ENCODE data around the gene TRRAP.

The TRRAP gene

GRCh38 chr7:98995523-98996149 lies 117.3 kb downstream of the TRRAP start:
- no peak overlapping the region for H3K4me3 ChIP-seq (ENCODE audit: low read depth, low read length)
- TF ChIP-seq, protein P1, sequence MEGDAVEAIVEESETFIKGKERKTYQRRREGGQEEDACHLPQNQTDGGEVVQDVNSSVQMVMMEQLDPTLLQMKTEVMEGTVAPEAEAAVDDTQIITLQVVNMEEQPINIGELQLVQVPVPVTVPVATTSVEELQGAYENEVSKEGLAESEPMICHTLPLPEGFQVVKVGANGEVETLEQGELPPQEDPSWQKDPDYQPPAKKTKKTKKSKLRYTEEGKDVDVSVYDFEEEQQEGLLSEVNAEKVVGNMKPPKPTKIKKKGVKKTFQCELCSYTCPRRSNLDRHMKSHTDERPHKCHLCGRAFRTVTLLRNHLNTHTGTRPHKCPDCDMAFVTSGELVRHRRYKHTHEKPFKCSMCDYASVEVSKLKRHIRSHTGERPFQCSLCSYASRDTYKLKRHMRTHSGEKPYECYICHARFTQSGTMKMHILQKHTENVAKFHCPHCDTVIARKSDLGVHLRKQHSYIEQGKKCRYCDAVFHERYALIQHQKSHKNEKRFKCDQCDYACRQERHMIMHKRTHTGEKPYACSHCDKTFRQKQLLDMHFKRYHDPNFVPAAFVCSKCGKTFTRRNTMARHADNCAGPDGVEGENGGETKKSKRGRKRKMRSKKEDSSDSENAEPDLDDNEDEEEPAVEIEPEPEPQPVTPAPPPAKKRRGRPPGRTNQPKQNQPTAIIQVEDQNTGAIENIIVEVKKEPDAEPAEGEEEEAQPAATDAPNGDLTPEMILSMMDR (IDR thresholded peaks at IDR 0.05; ENCODE audit: borderline replicate concordance, insufficient read depth, low read depth, low read length) = no peak

- TF ChIP-seq, protein P1 (IDR thresholded peaks at IDR 0.05; ENCODE audit: borderline replicate concordance, insufficient read depth, low read depth, low read length) = no peak
- no peak overlapping the region for H3K4me3 ChIP-seq (ENCODE audit: low read depth, low read length)
These were observed 117.8 kb downstream of the TRRAP start for GRCh38 chr7:98996150-98996552.

DNA sequence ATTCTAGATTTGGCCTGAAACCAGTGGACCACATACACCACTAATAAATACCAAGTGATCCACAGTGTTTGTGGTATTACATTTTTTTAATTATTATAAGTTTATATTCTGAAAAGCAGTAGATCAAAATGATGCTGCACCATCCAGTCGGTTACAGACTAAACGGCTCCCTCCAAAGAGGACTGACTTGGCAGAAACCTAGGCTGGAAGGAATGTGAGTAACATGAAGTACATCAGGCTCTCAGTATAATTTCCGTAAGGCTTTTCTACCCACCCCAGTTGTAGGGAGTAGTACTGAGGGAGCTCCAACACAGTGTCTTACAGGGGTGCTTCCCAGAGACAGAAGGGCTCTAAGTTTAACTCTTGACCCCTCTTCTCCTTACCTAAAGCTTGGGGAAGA lies 119.5 kb downstream of the TRRAP start:
- TF ChIP-seq, protein P1 (IDR thresholded peaks at IDR 0.05; ENCODE audit: borderline replicate concordance, insufficient read depth, low read depth, low read length) = no peak
- H3K4me3 ChIP-seq (ENCODE audit: low read depth, low read length) = no peak overlapping the region

- no peak overlapping the region for H3K4me3 ChIP-seq (ENCODE audit: low read depth, low read length)
- TF ChIP-seq, protein P1 (IDR thresholded peaks at IDR 0.05; ENCODE audit: borderline replicate concordance, insufficient read depth, low read depth, low read length) = no peak
These were observed 120.7 kb downstream of the TRRAP start for GRCh38 chr7:98998821-98999725.

- TF ChIP-seq, protein P1 (IDR thresholded peaks at IDR 0.05; ENCODE audit: borderline replicate concordance, insufficient read depth, low read depth, low read length) = no peak
These were observed 122.0 kb downstream of the TRRAP start for GRCh38 chr7:99000196-99000903.

DNA sequence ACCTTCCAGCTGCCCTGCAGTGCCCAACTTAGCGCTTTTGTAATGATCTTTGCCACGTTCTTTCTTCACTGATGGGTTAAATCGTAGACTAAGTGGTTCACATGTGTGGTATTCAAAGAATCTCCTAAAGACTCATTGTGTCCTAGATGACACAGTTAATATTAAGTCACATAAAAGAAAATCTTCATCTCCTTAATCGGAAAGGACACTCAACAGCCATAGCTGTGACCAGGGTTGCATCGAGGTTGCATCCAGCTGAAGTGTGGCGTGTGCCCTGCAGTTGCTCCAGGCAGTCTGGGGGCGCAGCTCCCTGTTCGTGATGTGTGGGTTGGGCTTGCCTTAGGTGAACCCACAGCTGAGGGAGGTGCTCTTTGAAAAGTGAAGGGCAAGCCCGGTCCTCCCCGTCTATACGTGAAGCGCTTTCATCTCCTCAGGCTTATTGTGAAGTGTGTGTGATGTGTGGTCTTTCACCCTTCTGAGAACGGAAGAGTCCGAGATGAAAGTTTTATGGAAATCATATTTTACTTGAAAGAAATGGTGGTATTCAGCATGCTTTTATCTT lies 122.7 kb downstream of the TRRAP start:
- H3K4me3 ChIP-seq (ENCODE audit: low read depth, low read length) = no peak overlapping the region
- TF ChIP-seq, protein P1 (IDR thresholded peaks at IDR 0.05; ENCODE audit: borderline replicate concordance, insufficient read depth, low read depth, low read length) = no peak

More at GRCh38 chr7:99000196-99000903, 122.0 kb downstream of the TRRAP start:
- H3K4me3 ChIP-seq (ENCODE audit: low read depth, low read length) = no peak overlapping the region

Data from GM12875 (cell line).